HepG2 (cell line): ENCODE results near the gene HLF. TPM values are rescaled to one million over a fixed set of nuclear protein-coding genes. Genes with fewer than 3 reads are reported as not detected.
A peak's percentile ranks its signal among the peaks of the same experiment; 100 is the strongest.

Experiments used
- AHDC1 ChIP-seq: sonication (generic); formaldehyde crosslinking; IDR thresholded peaks from 2 replicates; pipeline ENCODE4 v1.5.1; 2020; ENCODE audit warnings: mild to moderate bottlenecking, missing genetic modification reagents, borderline replicate concordance
- ATF3 ChIP-seq: sonication (generic); formaldehyde crosslinking; IDR thresholded peaks from 2 replicates; pipeline ENCODE4 v1.4.0; 2020; ENCODE audit warnings: missing genetic modification reagents
- CBX2 ChIP-seq, 2 experiments: fragments of 200-600 bp in 1 of 2; sonication (generic); formaldehyde crosslinking in 1 of 2; IDR thresholded peaks; 2 replicates each; pipeline versions ENCODE4 v1.7.0 to v1.8.1; 2018 to 2022; ENCODE audit warnings: low read depth in 2 of 2, low read length in 1 of 2, mild to moderate bottlenecking in 1 of 2, missing genetic modification reagents in 1 of 2
- FOXK1 ChIP-seq: sonication (generic); formaldehyde crosslinking; IDR thresholded peaks from 2 replicates; pipeline ENCODE4 v1.4.0; 2020; ENCODE audit warnings: low read depth, missing genetic modification reagents, borderline replicate concordance
- IKZF1 ChIP-seq: fragments of 450-650 bp; IDR thresholded peaks from 2 replicates; pipeline ENCODE4 v1.7.1; 2016
- MXD4 ChIP-seq: IDR thresholded peaks from 2 replicates; pipeline ENCODE4 v1.6.1; 2016; ENCODE audit warnings: mild to moderate bottlenecking, missing biosample characterization, missing genetic modification reagents
- TRIM22 ChIP-seq: fragments of 450-650 bp; IDR thresholded peaks from 2 replicates; pipeline ENCODE4 v1.6.1; 2017
- ZBTB7A ChIP-seq: sonication (generic); formaldehyde crosslinking; IDR thresholded peaks from 2 replicates; pipeline ENCODE4 v1.8.0; 2022; ENCODE audit warnings: mild to moderate bottlenecking, missing genetic modification reagents
- ZNF256 ChIP-seq: sonication (generic); formaldehyde crosslinking; conservative IDR thresholded peaks from 2 replicates; pipeline ENCODE4 v1.4.0; 2020; ENCODE audit warnings: missing genetic modification reagents
- ZNF468 ChIP-seq: sonication (generic); formaldehyde crosslinking; IDR thresholded peaks from 2 replicates; pipeline ENCODE4 v1.8.0; 2022; ENCODE audit warnings: mild to moderate bottlenecking, moderate library complexity, missing genetic modification reagents
- ZNF564 ChIP-seq: sonication (generic); formaldehyde crosslinking; IDR thresholded peaks from 2 replicates; pipeline ENCODE4 v1.8.1; 2023; ENCODE audit warnings: mild to moderate bottlenecking, missing genetic modification reagents
- ZNF75D ChIP-seq: sonication (generic); formaldehyde crosslinking; IDR thresholded peaks from 2 replicates; pipeline ENCODE4 v1.8.1; 2023; ENCODE audit warnings: missing genetic modification reagents, mild to moderate bottlenecking, borderline replicate concordance
- ZNF777 ChIP-seq: sonication (generic); formaldehyde crosslinking; IDR thresholded peaks from 2 replicates; pipeline ENCODE4 v1.4.0; 2020; ENCODE audit warnings: missing genetic modification reagents
- polyA plus RNA-seq, 8 experiments: library from polyadenylated mRNA; depleted of rRNA in 3 of 8; stranded (reverse) in 7 of 8; unstranded in 1 of 8; fragments of >200 nt; fragmentation: Illumina TruSeq in 4 of 8; extraction: Trizol in 4 of 8; gene quantifications; 2 replicates each; pipeline versions ENCODE4 v1.2.1 to v1.2.3, GENCODE V29; 2011 to 2016; ENCODE audit warnings: low read depth in 4 of 8, missing spikeins in 1 of 8, mixed read lengths in 1 of 8; ENCODE audit not compliant: insufficient read depth in 1 of 8
- total RNA-seq, 5 experiments: library from RNA; depleted of rRNA; stranded (reverse); fragments of >200 nt; fragmentation: Illumina TruSeq; extraction: Trizol; gene quantifications; 2 replicates each; pipeline ENCODE4 v1.2.3, GENCODE V29; 2016; ENCODE audit warnings: low read depth in 1 of 5
- TF ChIP-seq, protein P1 (sequence below): sonication (generic); formaldehyde crosslinking; IDR thresholded peaks from 2 replicates; pipeline ENCODE4 v1.4.0; 2020; ENCODE audit warnings: missing genetic modification reagents
- TF ChIP-seq, protein P2 (sequence below): sonication (generic); formaldehyde crosslinking; IDR thresholded peaks from 2 replicates; pipeline ENCODE4 v1.9.0; 2022; ENCODE audit warnings: low read depth, missing genetic modification reagents

HLF gene
- total and polyA plus RNA-seq, 2 of the 13 experiments (the other 11 are each of a cell fraction or from before 2014, with no cell fraction given), result 202 to 346 TPM

GRCh38 chr17:55273579-55274354 is 9.0 kb downstream of the HLF start (continued):
- TF ChIP-seq AHDC1 (CRISPR knock-in tag) (no peak), ZNF75D (CRISPR knock-in tag) (no peak; the same call in 1 of the 2 replicates), ZNF777 (CRISPR knock-in tag) (no peak), FOXK1 (CRISPR knock-in tag) (peak; percentile 7; the same call in 1 of the 2 replicates), TRIM22 (no peak), CBX2 (IDR thresholded peaks at IDR 0.05; ENCODE audit: low read depth, low read length) (no peak), CBX2 (CRISPR knock-in tag; IDR thresholded peaks at IDR 0.05; ENCODE audit: low read depth) (no peak), ZNF256 (CRISPR knock-in tag) (no peak), ZBTB7A (peak; percentile 70; the same call in 1 of the 2 replicates), MXD4 (CRISPR knock-in tag) (peak; percentile 38; the same call in 1 of the 2 replicates), ATF3 (CRISPR knock-in tag) (no peak), ZNF564 (CRISPR knock-in tag) (no peak), ZNF468 (CRISPR knock-in tag) (no peak), IKZF1 (no peak)
- TF ChIP-seq, protein P1, sequence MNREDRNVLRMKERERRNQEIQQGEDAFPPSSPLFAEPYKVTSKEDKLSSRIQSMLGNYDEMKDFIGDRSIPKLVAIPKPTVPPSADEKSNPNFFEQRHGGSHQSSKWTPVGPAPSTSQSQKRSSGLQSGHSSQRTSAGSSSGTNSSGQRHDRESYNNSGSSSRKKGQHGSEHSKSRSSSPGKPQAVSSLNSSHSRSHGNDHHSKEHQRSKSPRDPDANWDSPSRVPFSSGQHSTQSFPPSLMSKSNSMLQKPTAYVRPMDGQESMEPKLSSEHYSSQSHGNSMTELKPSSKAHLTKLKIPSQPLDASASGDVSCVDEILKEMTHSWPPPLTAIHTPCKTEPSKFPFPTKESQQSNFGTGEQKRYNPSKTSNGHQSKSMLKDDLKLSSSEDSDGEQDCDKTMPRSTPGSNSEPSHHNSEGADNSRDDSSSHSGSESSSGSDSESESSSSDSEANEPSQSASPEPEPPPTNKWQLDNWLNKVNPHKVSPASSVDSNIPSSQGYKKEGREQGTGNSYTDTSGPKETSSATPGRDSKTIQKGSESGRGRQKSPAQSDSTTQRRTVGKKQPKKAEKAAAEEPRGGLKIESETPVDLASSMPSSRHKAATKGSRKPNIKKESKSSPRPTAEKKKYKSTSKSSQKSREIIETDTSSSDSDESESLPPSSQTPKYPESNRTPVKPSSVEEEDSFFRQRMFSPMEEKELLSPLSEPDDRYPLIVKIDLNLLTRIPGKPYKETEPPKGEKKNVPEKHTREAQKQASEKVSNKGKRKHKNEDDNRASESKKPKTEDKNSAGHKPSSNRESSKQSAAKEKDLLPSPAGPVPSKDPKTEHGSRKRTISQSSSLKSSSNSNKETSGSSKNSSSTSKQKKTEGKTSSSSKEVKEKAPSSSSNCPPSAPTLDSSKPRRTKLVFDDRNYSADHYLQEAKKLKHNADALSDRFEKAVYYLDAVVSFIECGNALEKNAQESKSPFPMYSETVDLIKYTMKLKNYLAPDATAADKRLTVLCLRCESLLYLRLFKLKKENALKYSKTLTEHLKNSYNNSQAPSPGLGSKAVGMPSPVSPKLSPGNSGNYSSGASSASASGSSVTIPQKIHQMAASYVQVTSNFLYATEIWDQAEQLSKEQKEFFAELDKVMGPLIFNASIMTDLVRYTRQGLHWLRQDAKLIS, result no peak; the same call in 1 of the 2 replicates
- TF ChIP-seq, protein P2, sequence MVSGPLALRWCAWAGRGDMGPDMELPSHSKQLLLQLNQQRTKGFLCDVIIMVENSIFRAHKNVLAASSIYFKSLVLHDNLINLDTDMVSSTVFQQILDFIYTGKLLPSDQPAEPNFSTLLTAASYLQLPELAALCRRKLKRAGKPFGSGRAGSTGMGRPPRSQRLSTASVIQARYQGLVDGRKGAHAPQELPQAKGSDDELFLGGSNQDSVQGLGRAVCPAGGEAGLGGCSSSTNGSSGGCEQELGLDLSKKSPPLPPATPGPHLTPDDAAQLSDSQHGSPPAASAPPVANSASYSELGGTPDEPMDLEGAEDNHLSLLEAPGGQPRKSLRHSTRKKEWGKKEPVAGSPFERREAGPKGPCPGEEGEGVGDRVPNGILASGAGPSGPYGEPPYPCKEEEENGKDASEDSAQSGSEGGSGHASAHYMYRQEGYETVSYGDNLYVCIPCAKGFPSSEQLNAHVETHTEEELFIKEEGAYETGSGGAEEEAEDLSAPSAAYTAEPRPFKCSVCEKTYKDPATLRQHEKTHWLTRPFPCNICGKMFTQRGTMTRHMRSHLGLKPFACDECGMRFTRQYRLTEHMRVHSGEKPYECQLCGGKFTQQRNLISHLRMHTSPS (CRISPR knock-in tag), result peak; percentile 96
